ENCODE results near the gene CMPK2.
"Not testable (repeated sequence)": the region's sequence is repeated elsewhere in the genome, so short reads cannot be mapped to it uniquely, and the experiment has no call there.

Gene CMPK2

GRCh38 chr2:6879011-6879410 lies 13.3 kb upstream of the CMPK2 start:
- DNase-seq = no peak

- DNase-seq = no peak
Measured at GRCh38 chr2:6878549-6878948, 12.8 kb upstream of the CMPK2 start.

- no peak for DNase-seq
Measured at GRCh38 chr2:6877402-6878304, 11.9 kb upstream of the CMPK2 start, which contains the start of gene RSAD2. Gene RSAD2 (plus strand): TSS chr2:6877777. CDS start chr2:6877801, 24 bp downstream.

- DNase-seq = no peak
Measured at GRCh38 chr2:6876309-6876708, 10.6 kb upstream of the CMPK2 start.

- DNase-seq = no peak
Measured at GRCh38 chr2:6874032-6874431, 8.3 kb upstream of the CMPK2 start.

- no peak for DNase-seq
Measured at GRCh38 chr2:6872394-6872793, 6.7 kb upstream of the CMPK2 start.

- no peak for DNase-seq
Measured at GRCh38 chr2:6866982-6867381, 1.3 kb upstream of the CMPK2 start.

- no peak for DNase-seq
Measured at GRCh38 chr2:6866275-6866671, 566 bp upstream of the CMPK2 start.

GRCh38 chr2:6864923-6865345 lies 773 bp downstream of the CMPK2 start:
- DNase-seq = peak; percentile 57

- DNase-seq = no peak
Measured at GRCh38 chr2:6864231-6864754, 1.4 kb downstream of the CMPK2 start.

GRCh38 chr2:6863792-6864191 lies 1.9 kb downstream of the CMPK2 start:
- DNase-seq = no peak

- no peak for DNase-seq
Measured at GRCh38 chr2:6860296-6860695, 5.4 kb downstream of the CMPK2 start.

- DNase-seq = not testable (repeated sequence)
Measured at GRCh38 chr2:6858466-6859027, 7.2 kb downstream of the CMPK2 start.

- no peak for DNase-seq
Measured at GRCh38 chr2:6856548-6856920, 9.2 kb downstream of the CMPK2 start.

- no peak for DNase-seq
Measured at GRCh38 chr2:6855860-6856547, 9.7 kb downstream of the CMPK2 start.

GRCh38 chr2:6854416-6854815 lies 11.3 kb downstream of the CMPK2 start:
- no peak for DNase-seq

GRCh38 chr2:6852195-6852594 lies 13.5 kb downstream of the CMPK2 start:
- no peak for DNase-seq

- DNase-seq = no peak
Measured at GRCh38 chr2:6846967-6847681, 18.6 kb downstream of the CMPK2 start.

- no peak for DNase-seq
Measured at GRCh38 chr2:6846540-6846939, 19.2 kb downstream of the CMPK2 start.

GRCh38 chr2:6845903-6846302 lies 19.8 kb downstream of the CMPK2 start:
- no peak for DNase-seq

GRCh38 chr2:6845312-6845711 lies 20.4 kb downstream of the CMPK2 start:
- no peak for DNase-seq

GRCh38 chr2:6841537-6842287 lies 24.0 kb downstream of the CMPK2 start:
- DNase-seq = no peak
